GM18873 (cell line): ENCODE data around the gene CXCL14.
A peak's percentile ranks its signal among the peaks of the same experiment; 100 is the strongest.

ENCODE experiments used
- ATAC-seq: cut with Tn5 transposase; IDR thresholded peaks from one replicate; pipeline ENCODE4 v1.9.1; 2021; ENCODE audit warnings: mild to moderate bottlenecking, moderate library complexity, moderate number of reproducible peaks; ENCODE audit not compliant: unreplicated experiment, low FRiP score

Gene CXCL14

DNA sequence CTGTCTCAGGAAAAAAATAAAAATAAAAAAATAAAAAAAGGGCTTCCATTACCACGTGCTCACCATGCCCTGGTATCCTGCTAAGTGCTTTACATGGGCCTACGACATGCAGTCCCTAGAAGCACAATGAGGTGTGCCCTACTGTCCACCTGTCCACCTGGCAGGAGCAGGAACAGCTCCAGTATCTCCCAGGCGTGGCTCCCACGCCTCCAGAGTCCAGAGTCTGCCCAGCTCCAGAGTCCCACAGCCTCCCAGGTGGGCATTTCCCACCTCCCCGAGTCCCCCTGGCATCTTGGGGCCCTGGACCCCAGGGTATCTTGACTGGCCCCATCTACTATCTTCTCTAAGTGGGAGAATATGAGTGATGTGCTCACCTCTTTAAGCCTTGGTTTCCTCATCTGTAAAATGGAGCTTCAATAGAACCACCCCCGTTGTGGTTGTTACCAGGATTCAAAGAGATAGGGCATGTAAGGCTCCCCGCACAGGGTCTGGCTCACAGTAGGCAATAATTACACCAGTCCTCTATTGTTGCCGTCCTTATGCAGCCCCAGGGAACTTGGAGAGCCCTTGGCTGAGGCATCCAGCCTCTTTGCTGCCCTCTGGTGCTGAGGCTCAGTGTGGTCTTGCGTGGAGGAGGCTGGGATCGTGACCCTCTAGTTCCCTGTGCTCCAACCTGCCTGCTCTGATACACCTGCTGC lies 8.9 kb downstream of the CXCL14 start:
- ATAC-seq = no peak

DNA sequence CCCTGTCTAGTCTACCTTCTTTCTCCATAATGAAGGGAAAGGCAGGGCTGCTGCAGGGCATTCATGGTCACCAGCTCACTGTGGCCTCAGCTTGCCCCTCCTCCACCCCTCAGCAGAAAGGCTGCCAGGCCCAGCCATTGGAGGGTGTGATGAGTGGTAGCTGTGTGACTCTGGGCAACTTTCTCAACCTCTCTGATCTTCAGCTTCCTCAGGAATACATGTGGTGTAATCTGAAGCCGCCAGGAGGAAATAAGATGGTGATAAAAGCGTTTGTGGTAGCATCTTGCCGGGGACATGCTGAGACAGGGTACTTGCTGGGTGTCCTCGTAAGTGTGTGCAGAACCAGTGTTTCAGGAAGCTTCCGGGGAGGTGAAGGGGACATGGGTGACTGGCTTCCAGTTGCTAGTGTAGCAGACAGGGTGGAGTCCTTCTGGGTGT lies 9.8 kb downstream of the CXCL14 start:
- no peak for ATAC-seq

DNA sequence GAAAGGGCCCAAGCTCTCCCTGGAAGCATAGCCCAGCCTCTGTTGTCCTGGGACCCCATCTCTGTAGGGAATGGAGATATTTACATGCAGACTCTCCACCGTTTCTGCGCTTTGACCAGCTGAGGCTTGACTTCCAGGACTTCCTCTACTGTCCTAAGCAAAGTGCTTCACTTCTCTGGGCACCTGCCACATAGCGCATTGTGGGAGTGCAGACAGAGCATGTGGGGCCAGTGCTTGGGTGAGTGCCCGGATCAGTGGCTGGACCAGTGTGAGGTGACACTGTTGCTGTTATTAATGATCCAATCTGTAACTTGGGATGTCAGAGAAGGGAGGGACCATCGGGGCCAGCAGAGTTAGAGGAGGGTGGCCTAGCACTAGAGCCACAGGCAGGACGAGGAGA lies 10.5 kb downstream of the CXCL14 start:
- no peak for ATAC-seq

DNA sequence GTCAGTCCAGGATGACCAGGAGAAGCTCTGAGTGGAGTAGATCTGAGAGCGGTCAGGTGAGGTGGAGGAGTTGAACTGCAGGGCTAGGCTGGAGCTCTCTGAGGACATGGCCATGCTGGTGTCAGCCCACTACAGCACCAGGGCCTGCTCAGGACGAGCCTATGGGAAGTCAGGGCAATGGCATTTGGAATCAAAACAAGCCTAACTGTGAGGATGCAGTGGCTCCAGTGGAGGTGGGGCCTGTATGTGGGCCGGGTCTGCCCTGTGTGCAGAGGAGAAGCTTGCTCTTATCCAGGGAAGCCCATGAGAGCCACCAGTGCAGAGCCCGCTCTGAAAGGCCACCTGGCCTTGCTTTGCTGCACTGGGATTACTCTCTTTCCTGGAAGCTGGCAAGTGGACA lies 11.1 kb downstream of the CXCL14 start:
- no peak for ATAC-seq

DNA sequence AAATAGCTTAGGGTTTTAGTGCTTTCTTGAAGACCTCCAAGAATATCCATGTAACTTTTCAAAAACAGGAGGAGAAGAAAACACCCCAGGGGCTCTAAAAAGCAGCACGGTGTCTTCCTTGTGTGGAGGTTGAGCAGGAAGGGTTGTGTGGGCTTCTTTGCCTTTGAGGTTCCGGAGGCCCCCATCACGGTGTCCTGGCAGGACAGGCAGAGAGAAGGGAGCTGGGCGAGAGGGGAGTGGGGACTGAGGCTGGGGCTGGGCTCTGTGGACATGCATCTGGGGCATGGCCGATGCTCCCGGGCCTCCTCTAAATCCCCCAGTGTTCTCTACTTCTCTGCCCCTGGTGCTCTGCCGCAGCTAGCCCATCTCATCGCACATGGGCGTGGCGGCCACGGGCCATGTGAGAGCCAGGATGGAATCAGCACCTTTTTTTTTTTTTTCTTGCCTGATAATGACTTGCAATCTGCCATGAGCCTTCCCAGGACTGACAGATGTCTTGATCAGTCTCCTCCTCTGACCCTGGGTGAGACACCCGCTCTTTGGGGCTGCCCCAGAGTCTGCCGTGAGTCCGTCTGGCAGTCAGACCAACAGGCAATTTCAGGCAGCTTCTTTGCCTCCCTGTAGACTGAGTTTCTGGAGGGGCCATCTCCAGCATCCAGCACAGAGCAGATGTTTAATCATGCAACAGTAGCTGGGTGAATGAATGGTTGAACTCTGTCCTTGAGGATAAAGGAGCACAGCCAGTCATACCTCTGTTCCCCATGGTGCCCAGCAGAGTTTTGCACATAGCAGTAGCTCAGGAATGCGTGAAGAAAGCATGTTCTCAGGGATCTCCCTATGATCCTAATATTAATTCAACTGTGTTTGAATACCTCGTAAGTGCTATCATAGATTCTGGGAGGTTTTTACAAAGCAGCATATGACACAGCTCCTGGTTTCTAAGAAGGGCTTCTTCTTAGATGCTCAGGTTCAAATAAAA lies 12.1 kb downstream of the CXCL14 start:
- ATAC-seq = no peak

DNA sequence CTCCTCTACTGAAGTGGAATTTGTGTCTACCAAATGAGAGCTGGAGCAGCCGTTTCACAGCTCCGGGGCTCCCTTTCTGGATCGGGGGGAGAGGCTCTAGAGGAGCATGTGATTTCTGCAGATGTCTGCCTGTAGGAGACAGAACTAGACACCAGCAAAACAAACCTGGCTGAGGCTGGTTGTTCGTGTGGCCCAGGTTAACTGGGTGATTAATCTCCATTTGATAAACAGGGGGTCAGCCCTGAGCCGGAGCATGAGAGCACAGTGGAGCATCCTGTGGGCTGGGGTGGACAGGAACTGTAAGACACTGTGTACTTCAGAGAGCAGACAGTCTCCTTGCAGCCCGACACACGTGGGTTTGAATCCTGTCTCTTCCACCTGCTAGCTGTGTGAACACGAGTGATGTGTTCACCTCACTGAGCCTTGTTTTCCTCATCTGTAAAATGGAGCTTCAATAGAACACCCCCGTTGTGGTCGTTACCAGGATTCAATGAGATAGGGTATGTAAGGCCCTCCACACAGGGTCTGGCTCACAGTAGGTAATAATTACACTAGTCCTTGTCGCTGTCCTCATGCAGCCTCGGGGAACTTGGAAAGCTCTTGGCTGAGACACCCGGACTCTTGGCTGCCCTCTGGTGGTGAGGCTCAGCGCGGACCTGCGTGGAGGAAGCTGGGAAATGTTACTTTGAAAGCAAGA lies 12.9 kb downstream of the CXCL14 start:
- no peak for ATAC-seq

DNA sequence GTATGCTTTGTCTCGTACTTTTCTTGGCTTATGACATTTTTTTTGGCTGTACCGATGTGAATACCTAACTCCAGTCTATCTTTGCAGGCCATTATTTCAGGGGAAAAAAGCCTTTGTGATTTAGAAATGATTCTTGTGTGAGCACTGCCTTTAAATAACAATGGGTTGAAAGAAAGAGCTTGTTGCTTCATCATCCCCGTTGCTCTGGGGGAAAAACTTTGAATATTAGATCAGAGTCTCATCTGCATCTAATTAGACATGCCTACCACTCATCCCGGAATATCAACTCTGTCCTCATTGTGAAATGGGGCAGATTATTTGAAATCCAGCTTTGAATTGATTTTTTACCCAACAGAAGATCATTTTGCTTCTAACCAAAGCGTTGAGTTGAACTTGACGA lies 13.5 kb downstream of the CXCL14 start:
- ATAC-seq = no peak

DNA sequence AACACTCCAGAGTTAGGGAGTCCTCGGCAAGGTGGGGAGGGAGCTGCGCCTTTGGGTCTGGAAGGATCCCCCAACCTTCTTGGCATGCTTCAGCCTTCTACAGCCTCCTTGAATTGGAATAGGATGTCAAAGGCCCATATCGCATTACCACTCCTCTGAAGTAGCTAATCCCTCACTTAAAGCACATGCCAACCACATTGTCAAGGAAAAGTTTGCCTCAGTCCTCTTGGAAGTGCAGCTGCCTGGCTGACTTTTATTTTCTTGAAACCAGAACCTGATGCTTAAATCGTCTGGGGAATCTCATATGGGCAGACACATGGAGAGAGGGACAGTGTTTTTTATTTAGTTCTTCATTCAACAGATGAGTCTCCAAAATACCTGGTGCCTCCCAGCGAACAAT lies 14.5 kb downstream of the CXCL14 start:
- no peak for ATAC-seq

DNA sequence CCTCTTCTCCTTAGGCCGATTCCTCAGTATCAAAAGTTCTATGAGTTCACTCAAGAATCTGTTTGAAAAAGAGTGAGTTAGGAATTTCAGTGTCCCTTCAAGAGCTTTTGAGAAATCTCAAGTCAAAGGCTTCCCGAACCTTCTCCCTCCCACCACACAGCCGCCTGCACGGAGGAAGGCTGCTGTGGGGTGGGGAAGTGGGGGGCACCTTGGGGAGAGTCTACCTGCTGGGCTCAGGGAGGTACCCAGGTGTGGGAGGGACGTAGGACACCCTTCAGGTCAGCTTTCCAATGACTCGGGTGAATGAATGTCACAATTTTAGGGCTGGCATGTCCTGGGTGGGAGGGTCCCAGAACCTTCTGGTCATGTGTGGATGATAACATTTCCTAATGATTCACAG lies 17.5 kb downstream of the CXCL14 start:
- no peak for ATAC-seq

DNA sequence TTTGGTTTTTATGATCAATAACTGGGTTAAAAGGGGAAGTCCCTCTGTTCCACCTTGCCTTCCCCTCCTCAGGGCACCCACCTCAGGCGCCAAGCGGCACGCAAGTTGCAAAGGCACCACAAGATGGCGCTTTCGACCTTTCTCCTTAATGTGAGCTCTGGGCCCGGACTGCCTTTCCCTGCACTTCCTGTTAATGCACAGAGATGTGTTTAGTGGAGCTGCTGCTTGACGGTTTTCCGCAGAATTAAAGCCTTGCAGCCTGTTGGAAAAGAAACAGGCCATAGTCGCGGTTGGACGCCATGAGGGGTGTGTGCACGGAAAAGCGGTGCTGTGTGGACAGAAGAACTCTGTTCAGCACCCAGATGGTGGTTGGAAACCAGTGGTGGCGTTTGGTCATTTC lies 17.9 kb downstream of the CXCL14 start:
- ATAC-seq = peak; percentile 80

DNA sequence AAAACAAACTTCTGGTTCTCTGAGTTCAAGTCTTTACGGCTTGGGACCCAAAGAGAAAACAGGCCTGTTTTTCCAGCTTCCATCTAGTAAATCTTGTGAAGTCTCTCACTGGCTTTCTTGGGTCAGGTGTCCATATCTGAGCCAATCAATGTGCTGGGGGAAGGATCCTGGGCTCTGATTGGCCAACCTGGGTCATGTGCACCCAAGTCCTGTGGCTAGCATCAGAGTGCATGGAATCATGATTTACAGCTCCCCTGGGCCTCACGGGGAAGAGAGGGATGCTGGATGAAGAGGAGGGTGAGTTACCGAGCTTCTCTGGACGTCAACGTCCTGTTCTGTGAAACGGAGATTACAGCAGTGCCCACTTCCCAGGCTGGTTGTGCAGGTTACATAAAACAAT lies 19.4 kb downstream of the CXCL14 start:
- ATAC-seq = no peak

DNA sequence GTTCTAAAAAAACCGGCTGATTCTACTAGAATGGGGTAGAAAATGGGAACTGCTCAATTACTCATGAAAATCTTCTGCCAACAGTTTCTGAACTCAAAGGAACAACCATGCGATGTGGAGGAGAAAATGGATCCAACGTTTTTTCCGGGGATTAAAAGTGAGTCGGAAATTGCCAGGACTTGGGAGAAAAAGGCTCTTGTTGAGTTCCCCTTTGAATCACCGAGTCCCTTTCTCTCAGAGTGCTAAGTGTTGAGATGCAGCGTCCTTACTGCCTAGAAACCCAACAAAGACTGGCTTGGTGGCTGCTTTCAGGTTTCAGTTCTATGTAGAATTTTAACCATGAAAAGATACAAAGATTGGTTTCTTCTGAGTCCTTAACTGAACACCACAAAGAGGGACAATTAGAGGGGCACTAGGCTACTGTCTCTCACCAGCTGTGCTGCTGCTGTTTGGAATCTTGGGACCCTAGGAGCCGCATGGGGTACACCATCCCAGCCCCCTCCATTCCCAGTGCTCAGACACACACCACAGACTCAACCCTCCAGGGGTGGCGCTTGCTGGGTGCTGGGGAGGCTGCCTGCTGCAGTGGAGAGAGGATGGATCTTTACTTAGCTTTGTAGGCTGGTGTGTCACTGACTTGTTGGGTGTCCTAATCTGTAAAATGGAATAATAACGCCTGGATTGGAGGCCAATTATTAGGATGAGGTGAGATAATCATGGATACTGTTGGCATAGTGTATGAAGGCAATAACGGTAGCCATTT lies 21.5 kb downstream of the CXCL14 start:
- ATAC-seq = no peak

DNA sequence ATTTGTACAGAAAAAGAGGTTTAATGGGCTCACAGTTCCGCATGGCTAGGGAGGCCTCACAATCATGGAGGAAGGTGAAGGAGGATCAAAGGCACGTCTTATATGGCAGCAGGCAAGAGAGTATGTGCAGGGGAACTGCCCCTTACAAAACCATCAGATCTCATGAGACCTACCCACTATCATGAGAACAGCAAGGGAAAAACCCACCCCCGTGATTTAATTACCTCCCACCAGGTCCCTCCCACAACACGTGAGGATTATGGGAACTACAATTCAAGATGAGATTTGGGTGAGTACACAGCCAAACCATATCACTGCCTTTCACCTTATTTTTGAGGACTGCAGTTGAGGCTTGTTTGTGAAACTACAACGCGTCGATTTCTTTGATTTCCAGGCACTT lies 22.2 kb downstream of the CXCL14 start:
- no peak for ATAC-seq

DNA sequence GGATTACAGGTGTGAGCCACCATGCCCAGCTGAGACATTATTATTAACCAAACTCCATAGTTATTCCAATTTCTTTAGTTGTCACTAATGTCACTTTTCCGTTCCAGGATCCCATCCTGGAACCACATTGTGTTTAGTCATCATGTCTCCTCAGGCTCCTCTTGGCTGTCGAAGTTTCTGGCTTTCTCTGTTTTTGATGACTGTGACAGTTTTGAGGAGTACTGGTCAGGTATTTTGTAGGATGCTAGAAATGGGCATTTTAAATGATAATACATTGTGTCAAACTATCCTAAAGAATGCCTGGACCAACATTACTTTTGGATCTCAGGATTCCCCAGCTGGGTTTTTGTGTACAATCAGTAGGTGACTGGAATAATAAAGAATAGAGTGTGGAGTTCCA lies 23.3 kb downstream of the CXCL14 start:
- no peak for ATAC-seq

DNA sequence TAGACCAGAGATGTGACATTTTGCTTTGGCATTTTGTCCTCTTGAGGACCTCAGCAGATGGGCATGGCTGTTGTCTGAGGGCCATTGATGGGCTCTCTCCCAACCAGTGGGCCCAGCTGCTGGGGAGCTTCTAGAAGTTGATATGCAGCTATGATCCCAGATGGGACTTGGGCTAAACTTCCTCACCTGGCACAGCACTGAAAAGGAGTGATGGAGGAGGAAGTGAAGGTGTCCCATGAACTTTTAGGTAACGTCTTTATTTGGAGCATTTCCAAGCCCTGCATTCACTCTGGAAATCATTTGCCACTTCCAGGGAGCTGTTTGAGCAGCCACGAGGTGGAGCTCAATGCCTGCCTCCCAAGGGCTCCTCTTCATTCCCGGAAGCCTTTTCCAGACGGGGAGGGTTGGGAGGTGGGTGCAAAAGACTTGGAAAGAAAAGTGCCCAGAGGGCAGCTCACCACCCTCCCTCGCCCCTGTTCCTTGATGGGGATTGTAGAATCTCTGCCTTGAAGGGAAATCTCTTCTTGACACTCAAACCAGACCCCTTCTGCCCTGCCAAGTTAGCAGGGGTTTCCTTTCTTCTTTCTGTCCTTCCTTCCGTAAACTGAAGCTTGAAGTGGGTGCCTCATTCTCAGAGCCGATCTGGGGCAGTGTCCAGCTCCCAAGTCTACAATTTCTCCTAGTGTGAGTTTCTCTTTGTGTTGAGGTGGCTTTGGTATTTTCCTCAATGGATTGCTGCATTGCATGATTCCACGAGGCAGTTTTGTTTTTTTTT lies 24.9 kb downstream of the CXCL14 start:
- ATAC-seq = no peak

DNA sequence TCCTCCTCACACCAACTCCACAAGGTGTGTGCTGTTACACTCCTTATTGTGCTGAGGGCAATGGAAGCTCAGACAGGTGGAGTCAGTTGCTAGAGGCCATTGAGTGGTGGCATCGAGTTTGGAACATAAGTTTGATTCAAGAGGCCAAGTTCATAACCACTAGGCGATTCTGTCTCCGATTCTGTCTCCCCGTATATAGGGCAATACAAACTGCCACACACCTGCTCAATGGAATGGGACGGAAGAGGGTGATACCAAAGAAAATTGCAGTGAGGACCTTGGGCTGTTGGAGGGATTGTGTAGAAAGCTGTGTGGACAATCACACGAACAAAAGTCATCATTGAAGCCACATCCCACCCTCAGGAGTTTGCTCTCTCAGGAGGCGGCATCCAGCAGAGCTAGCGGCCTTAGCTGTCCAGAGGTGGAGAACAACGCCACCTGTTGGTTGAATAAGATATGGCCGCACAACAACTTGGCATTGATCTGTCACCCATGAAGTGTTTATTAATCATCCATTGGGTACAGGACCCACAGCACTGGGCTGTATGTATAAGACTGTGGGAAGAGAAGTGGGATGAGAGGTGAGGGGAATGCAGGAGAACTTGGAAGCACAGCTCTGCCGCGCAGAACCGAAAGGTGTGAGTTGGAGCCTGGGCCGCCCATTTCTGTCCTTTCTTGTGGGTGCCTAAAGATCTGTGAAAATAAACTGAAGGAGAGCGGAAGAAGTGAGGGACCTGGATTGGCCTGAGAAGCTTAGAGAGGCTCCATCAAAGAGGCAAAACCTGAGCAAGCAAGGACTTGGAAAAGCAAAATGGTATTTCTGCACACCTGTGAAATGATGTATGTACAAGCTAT lies 27.0 kb downstream of the CXCL14 start:
- no peak for ATAC-seq

DNA sequence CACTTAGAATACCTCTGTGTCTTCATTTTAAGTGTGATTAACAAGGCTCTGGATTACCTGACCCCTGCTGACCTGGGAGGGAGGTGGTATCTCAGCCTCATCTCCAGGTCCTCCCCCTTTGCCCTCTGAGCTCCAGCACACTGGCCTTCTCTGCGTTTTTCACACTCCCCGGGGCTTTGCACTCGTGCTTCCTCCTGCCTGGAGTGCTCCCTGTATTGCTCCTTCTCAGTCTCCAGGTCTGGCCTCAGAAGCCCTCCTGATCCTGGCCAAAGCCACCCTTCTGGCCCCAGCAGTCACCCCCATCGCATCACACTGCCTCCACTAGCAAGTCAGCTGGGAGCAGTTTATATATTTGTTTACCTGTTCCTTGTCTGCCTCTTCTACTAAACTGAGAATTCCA lies 29.4 kb downstream of the CXCL14 start:
- no peak for ATAC-seq

DNA sequence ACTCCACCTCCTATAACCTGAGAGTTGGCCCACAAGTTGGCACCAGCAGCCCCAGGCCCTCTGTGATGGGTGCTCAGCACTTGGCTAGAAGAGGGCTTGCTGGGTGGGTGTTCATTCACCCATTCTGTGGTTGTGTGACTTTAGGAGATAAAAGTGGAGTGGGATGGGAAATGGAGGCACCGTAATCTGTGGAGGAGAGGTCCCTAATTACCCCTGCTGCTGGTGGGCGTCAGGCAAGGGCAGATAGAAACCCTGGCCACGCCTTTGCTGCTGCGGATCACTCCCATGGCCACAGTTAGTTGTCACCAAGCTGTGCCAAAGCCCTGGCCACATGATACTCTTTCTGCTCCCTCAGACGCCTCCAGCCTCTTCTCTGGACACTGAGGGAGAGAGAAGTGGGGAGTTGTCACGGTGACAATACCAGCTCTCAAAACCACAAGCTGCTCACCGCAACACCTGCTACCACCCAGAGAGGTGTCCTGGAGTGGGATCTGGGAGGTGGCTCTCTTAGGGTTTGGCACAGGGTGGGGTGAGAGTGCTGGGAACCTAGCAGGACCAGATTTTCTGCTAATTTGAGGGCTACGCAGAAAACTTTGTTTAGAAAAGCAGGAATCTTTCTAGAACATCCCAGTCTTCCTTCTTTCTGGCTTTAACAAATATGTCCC lies 31.1 kb downstream of the CXCL14 start:
- no peak for ATAC-seq
